Measurements from ENCODE around the gene MUC5B.
A peak's percentile ranks its signal among the peaks of the same experiment; 100 is the strongest.

The MUC5B gene

GRCh38 chr11:1192741-1193325 lies 30.0 kb upstream of the MUC5B start:
- DNase-seq: no peak

GRCh38 chr11:1193326-1194230 lies 29.3 kb upstream of the MUC5B start:
- DNase-seq: no peak

GRCh38 chr11:1194231-1194976 lies 28.5 kb upstream of the MUC5B start:
- no peak for DNase-seq

DNA sequence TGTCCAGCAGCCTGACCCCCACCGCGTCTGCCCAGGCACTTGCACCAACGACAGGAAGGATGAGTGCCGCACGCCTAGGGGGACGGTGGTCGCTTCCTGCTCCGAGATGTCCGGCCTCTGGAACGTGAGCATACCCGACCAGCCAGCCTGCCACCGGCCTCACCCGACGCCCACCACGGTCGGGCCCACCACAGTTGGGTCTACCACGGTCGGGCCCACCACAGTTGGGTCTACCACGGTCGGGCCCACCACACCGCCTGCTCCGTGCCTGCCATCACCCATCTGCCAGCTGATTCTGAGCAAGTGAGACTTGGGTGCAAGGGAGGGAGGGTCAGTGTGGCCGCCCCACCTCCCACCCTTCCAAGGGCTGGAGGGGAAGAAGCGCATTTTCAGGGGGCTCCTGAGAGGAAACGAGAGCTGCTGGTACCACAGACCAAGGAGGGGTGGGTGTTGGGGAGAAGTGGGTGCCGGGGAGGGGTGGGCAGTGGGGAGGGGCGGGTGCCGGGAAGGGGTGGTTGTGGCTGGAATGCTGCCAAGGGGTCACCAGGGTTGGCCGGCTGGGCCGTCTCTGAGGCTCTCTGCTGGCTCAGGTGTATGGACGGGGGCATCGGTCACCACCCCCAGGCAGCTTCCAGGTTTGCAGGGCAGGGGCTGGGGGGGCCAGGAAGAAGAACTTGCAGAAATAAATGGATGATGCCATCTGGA lies 27.7 kb upstream of the MUC5B start:
- no peak for DNase-seq

DNA sequence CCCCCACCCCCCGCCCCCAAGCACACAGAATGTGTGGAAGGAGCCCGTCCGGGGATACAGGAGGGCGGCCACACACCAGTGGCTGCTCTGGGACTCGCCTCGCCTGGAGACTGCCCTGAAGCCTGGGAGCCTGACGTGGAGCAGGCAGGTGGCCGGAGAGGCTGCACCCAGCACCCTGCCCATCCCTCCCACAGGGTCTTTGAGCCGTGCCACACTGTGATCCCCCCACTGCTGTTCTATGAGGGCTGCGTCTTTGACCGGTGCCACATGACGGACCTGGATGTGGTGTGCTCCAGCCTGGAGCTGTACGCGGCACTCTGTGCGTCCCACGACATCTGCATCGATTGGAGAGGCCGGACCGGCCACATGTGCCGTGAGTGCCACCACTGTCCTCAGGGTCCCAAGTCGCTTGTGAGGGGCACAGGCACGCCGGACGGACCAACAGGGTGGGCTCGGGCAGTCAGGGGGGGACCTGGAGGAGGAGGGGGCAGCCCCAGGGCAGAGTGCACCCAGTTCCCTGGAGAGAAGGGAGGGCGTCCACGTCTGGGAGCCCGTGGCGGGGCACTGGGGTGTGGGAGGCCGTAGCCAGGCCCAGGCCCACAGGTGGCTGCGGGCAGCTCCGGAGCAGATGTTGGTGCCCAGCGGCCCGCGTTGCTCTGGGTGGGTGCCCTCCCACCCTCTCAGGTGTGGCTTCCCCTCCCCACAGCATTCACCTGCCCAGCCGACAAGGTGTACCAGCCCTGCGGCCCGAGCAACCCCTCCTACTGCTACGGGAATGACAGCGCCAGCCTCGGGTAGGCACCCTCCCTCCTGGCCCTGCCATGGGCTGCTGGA lies 27.0 kb upstream of the MUC5B start:
- no peak for DNase-seq

- no peak for DNase-seq
These were observed 26.1 kb upstream of the MUC5B start for GRCh38 chr11:1196516-1197391.

GRCh38 chr11:1197431-1197885 lies 25.4 kb upstream of the MUC5B start:
- no peak for DNase-seq

GRCh38 chr11:1197886-1198560 lies 24.8 kb upstream of the MUC5B start:
- no peak for DNase-seq

GRCh38 chr11:1198561-1199240 lies 24.2 kb upstream of the MUC5B start:
- no peak for DNase-seq

GRCh38 chr11:1199241-1199750 lies 23.6 kb upstream of the MUC5B start:
- no peak for DNase-seq

DNA sequence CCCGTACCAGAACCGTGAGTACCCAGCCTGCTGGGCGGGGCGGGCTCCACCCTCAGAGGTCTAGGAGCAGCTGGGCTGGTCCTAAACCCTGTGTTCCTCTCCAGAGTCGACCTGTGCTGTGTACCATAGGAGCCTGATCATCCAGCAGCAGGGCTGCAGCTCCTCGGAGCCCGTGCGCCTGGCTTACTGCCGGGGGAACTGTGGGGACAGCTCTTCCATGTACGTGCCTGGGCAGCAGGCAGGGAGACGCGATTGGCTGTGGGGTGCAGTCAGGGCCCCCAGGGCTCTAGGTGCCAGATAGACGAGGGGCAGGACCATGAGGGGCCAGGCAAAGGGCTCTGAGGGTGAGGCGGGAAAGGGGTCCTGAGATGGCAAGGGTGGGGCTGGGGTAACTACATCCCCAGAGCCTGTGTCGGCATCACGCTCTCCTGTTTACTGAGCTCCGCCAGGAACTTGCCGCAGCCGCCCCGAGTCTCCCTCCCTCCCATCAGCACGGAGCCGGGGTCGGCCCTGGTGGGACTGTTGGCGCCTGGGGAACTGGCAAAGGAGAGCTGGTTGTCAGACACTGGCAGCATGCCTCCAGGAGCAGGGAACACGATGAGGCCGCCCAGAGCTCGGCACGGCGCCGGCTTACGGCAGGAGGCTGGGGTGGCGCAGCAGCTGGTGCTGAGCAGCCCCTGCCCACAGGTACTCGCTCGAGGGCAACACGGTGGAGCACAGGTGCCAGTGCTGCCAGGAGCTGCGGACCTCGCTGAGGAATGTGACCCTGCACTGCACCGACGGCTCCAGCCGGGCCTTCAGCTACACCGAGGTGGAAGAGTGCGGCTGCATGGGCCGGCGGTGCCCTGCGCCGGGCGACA lies 22.9 kb upstream of the MUC5B start:
- no peak for DNase-seq

- no peak for DNase-seq
These were observed 22.2 kb upstream of the MUC5B start for GRCh38 chr11:1200611-1201191.

DNA sequence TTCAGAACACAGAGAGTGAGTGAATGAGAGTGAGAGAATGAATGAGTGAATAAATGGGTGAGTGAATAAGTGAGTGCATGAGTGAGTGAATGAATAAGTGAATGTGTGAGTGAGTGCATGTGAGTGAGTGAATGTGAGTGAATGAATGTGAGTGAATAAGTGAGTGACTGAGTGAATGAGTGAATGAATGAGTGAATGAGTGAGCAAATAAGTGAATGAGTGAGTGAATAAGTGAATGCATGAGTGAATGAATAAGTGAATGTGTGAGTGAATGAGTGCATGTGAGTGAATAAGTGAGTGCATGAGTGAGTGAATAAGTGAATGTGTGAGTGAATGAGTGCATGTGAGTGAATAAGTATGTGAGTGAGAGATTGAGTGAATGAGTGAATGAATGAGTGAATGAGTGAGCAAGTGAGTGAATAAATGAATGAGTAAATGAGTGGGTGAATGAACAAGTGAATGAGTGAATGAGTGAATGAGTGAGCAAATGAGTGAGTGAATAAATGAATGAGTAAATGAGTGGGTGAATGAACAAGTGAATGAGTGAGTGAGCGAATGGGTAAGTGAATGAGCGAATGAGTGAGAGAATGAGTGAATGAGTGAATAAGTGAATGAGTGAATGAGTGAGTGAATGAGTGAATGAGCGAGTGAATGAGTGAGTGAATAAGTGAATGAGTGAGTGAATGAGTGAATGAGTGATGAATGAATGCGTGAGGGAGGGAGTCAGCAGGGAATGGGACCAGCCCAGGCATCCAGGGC lies 21.3 kb upstream of the MUC5B start:
- DNase-seq: no peak

DNA sequence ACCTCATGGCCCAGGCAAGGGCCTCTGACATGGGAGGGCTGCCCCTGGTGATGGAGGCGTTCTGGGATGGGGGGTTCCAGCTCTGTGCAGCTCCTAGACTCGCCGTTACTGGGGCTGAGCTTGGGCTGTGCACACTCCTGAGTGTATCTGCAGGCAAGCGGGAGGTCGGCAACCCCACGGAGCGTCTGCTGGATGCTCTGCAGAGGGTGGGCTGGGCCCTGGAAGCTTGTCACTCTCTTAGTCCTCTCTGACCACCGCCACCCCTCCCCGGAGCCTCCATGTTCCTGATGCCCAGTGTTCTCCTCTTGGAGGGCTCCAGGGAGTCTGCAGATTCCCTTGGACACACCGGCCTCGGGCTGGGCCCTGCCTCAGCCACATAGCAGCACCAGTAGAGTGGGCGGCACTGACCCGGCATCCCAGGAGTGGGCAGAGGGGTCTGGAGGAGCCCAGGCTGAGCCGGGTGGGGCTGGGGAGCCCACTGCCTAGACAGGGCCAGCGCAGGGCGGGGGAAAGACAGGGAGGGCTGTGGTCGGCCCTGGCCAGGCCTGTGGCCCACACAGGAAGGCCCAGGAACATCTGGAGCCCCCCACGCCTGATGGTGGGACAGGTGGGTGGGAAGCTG lies 20.6 kb upstream of the MUC5B start:
- no peak for DNase-seq

GRCh38 chr11:1202776-1203504 lies 19.9 kb upstream of the MUC5B start:
- DNase-seq: peak in 4 of 14 donors; percentile 3 to 35 (median 20)

All from C1 segment of cervical spinal cord (tissue), 14 donors.